ENCODE measurements around the gene STYXL1. TPM values are rescaled to one million over a fixed set of nuclear protein-coding genes. Genes with fewer than 3 reads are reported as not detected.

Gene STYXL1
- total RNA-seq, 2 donors from 2014 or later: 9.3 to 14.6 TPM

- H3K9me3 ChIP-seq: no peaks in the 10 kb centered on the region
- DNase-seq (ENCODE audit: low spot score) (no peak), ATAC-seq (ENCODE audit: insufficient number of reproducible peaks, low FRiP score, low read depth) (no peak)
- peaks cover 11% of the 10 kb centered on the region for H3K36me3 ChIP-seq
- no peak overlapping the region for H3K27ac ChIP-seq
- no peaks in the 10 kb centered on the region for H3K27me3 ChIP-seq (replicated peaks; ENCODE audit: insufficient read depth)
- H3K4me3 ChIP-seq: no peak overlapping the region
- H3K4me1 ChIP-seq (ENCODE audit: control insufficient read depth in 1 of 2, low read depth in 2 of 2): no peaks in the 10 kb centered on the region
- TF ChIP-seq CTCF (IDR thresholded peaks at IDR 0.05): no peak
Observed at GRCh38 chr7:76002139-76002538, 45.7 kb downstream of the STYXL1 start.

DNA sequence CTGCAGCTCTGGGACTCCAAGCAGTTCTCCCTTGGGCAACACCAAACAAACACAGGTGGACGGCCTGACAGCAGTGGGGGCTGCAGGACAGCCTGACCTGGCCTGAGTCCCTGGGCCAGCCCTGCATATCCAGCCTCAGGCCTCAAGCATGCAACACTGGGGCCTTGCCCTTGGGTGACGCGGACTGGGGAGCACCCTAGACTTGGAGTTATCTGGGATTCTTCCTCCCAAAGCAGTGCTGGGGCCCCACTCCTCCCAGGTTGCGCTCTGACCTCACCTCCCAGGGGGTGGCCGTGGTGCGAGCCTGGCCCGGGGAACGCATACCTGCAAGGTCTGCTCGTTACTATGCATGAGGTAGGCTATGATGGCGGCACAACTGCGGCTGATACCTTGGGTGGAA is 47.2 kb downstream of the STYXL1 start:
- ATAC-seq (ENCODE audit: insufficient number of reproducible peaks, low FRiP score, low read depth) (no peak), DNase-seq (ENCODE audit: low spot score) (no peak)
- TF ChIP-seq CTCF (IDR thresholded peaks at IDR 0.05): no peak
- peaks cover 0 to under 1% of the 10 kb centered on the region in 2 donors for H3K4me1 ChIP-seq (ENCODE audit: control insufficient read depth in 1 of 2, low read depth in 2 of 2)
- H3K9me3 ChIP-seq: no peaks in the 10 kb centered on the region
- H3K4me3 ChIP-seq: no peak overlapping the region
- no peaks in the 10 kb centered on the region for H3K27me3 ChIP-seq (replicated peaks; ENCODE audit: insufficient read depth)
- no peak overlapping the region for H3K27ac ChIP-seq
- peaks cover 11% of the 10 kb centered on the region for H3K36me3 ChIP-seq

- no peaks in the 10 kb centered on the region for H3K27me3 ChIP-seq (replicated peaks; ENCODE audit: insufficient read depth)
- no peak for ATAC-seq (ENCODE audit: insufficient number of reproducible peaks, low FRiP score, low read depth)
- peaks cover 10 to 14% of the 10 kb centered on the region in 2 donors for H3K4me1 ChIP-seq (ENCODE audit: control insufficient read depth in 1 of 2, low read depth in 2 of 2)
- no peak for TF ChIP-seq CTCF (IDR thresholded peaks at IDR 0.05)
- no peak for DNase-seq (ENCODE audit: low spot score)
- peaks cover 2% of the 10 kb centered on the region for H3K36me3 ChIP-seq
- H3K9me3 ChIP-seq: no peaks in the 10 kb centered on the region
- H3K27ac ChIP-seq: no peak overlapping the region
- no peak overlapping the region for H3K4me3 ChIP-seq
Observed at GRCh38 chr7:75998038-75998437, 49.8 kb downstream of the STYXL1 start.

- no peak for DNase-seq (ENCODE audit: low spot score)
Observed at GRCh38 chr7:75996476-75996875, 51.3 kb downstream of the STYXL1 start.

GRCh38 chr7:75995996-75996395 is 51.8 kb downstream of the STYXL1 start:
- TF ChIP-seq CTCF (IDR thresholded peaks at IDR 0.05): no peak
- DNase-seq (ENCODE audit: low spot score): no peak
- ATAC-seq (ENCODE audit: insufficient number of reproducible peaks, low FRiP score, low read depth): no peak

More at GRCh38 chr7:75996476-75996875, 51.3 kb downstream of the STYXL1 start:
- no peak for TF ChIP-seq CTCF (IDR thresholded peaks at IDR 0.05)
- no peak for ATAC-seq (ENCODE audit: insufficient number of reproducible peaks, low FRiP score, low read depth)
- peaks cover 12 to 29% of the 10 kb centered on the region in 2 donors for H3K4me1 ChIP-seq (ENCODE audit: control insufficient read depth in 1 of 2, low read depth in 2 of 2)
- no peaks in the 10 kb centered on the region for H3K36me3 ChIP-seq
- no peak overlapping the region for H3K4me3 ChIP-seq
- H3K9me3 ChIP-seq: no peaks in the 10 kb centered on the region
- H3K27me3 ChIP-seq (replicated peaks; ENCODE audit: insufficient read depth): no peaks in the 10 kb centered on the region
- peak overlapping the region in 1 of 2 donors; percentile 100 for H3K27ac ChIP-seq

More at GRCh38 chr7:75995996-75996395, 51.8 kb downstream of the STYXL1 start:
- no peaks in the 10 kb centered on the region for H3K27me3 ChIP-seq (replicated peaks; ENCODE audit: insufficient read depth)
- H3K4me3 ChIP-seq: no peak overlapping the region
- H3K4me1 ChIP-seq (ENCODE audit: control insufficient read depth in 1 of 2, low read depth in 2 of 2): peaks cover 12 to 31% of the 10 kb centered on the region in 2 donors
- H3K27ac ChIP-seq: peak overlapping the region in 1 of 2 donors; percentile 100
- H3K9me3 ChIP-seq: no peaks in the 10 kb centered on the region
- H3K36me3 ChIP-seq: no peaks in the 10 kb centered on the region

Data from thoracic aorta (tissue), 2 donors.